ENCODE data around the gene TMEM239. TPM values are rescaled to one million over a fixed set of nuclear protein-coding genes. Genes with fewer than 3 reads are reported as not detected.
"Not testable (repeated sequence)": the region's sequence is repeated elsewhere in the genome, so short reads cannot be mapped to it uniquely, and the experiment has no call there.

Gene TMEM239
- total and polyA plus RNA-seq, 5 donors from 2014 or later: not detected

DNA sequence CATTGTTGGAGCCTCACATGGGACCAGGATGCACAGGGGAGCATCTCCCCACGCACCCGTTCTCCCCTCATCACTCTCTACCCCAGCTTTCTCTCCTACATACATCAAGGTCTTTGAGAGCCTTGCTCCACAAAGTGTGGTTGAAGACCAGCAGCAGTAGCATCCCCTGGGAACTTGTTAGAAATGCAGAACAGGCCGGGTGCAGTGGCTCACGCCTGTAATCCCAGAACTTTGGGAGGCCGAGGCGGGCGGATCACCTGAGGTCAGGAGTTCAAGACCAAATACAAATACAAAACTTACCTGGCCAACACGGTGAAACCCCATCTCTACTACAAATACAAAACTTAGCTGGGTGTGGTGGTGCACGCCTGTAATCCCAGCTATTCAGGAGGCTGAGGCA, 8.2 kb upstream of the TMEM239 start:
- Mint-ChIP-seq H3K4me3 (peak overlapping the region in 1 of 4 donors; percentile 21), H3K27me3 (peaks cover 73% of the 10 kb centered on the region)
- not testable (repeated sequence) for H3K27me3 ChIP-seq (ENCODE audit: control insufficient read depth, insufficient read depth, low read length); H3K4me1 ChIP-seq (ENCODE audit: control insufficient read depth, insufficient read depth, low read length, poor library complexity, severe bottlenecking); H3K27ac Mint-ChIP-seq; H3K36me3 ChIP-seq (ENCODE audit: control insufficient read depth, insufficient read depth, low read length); ATAC-seq (ENCODE audit: low read depth in 2 of 2); H3K4me3 ChIP-seq (ENCODE audit: low read depth, low read length); H3K4me1 Mint-ChIP-seq; DNase-seq; H3K27ac ChIP-seq (ENCODE audit: insufficient read depth, low read length, poor library complexity, severe bottlenecking); H3K9me3 ChIP-seq (ENCODE audit: control insufficient read depth in 2 of 2, low read length in 2 of 2); H3K9me3 Mint-ChIP-seq; H3K36me3 Mint-ChIP-seq

DNA sequence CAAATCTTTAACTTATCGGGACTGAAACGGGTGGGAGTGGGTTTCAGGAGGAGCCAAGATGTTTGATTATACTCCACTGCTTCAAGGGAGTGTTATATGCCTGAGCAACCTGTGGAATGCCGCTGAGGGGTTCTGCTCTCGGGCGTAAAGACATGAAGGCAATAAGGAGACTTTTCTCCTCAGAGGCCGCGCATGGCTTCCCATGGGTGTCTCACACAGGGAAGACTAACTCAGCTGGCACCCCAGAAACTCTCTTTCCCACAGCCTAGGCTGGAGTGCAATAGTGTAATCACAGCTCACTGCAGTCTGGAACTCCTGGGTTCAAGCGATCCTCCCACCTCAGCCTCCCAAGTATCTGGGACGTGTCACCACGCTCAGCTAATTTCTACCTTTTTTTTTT, 6.5 kb upstream of the TMEM239 start:
- peaks cover 70% of the 10 kb centered on the region for H3K27me3 Mint-ChIP-seq

DNA sequence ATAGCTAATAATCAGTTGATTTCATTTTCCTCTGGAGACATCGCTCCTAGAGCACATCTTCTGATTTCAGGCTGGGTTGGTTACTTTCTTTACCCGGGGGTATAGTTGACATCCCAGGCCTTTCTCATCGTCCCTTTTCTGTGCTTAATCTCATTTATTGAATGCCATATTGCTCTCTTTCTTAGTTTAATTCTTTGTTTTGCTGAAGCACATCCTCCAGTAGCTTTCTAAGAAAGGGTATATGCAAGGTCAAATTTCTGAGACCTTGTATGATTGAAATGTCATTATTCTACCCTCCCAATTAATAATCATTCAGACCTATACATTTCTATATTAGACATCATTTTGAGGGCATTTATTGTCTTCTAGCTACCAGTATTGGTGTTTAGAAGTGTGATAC, 4.0 kb upstream of the TMEM239 start:
- Histone ChIP-seq H3K27ac (ENCODE audit: insufficient read depth, low read length, poor library complexity, severe bottlenecking) (no peak overlapping the region), H3K4me1 (ENCODE audit: control insufficient read depth, insufficient read depth, low read length, poor library complexity, severe bottlenecking) (no peaks in the 10 kb centered on the region), H3K36me3 (ENCODE audit: control insufficient read depth, insufficient read depth, low read length) (no peaks in the 10 kb centered on the region), H3K4me3 (ENCODE audit: low read depth, low read length) (no peak overlapping the region), H3K27me3 (ENCODE audit: control insufficient read depth, insufficient read depth, low read length) (peaks cover 5% of the 10 kb centered on the region), H3K9me3 (ENCODE audit: control insufficient read depth in 2 of 2, low read length in 2 of 2) (peaks cover 0 to 9% of the 10 kb centered on the region in 2 experiments)
- peaks cover 61% of the 10 kb centered on the region for H3K27me3 Mint-ChIP-seq
- H3K9me3 Mint-ChIP-seq: peaks cover 0 to 10% (median 0%) of the 10 kb centered on the region in 7 donors
- H3K4me1 Mint-ChIP-seq: peaks cover 0 to 4% (median 0%) of the 10 kb centered on the region in 4 donors
- ATAC-seq (ENCODE audit: low read depth in 2 of 2) (no peak), DNase-seq (no peak)
- no peaks in the 10 kb centered on the region for H3K36me3 Mint-ChIP-seq
- H3K27ac Mint-ChIP-seq: no peak overlapping the region
- no peak overlapping the region for H3K4me3 Mint-ChIP-seq

More for the DNA sequence above, 6.5 kb upstream of the TMEM239 start:
- DNase-seq (no peak), ATAC-seq (ENCODE audit: low read depth in 2 of 2) (no peak)
- Mint-ChIP-seq H3K4me3 (no peak overlapping the region), H3K9me3 (peaks cover 0 to 10% (median 2%) of the 10 kb centered on the region in 7 donors), H3K4me1 (peaks cover 0 to 4% (median 2%) of the 10 kb centered on the region in 4 donors), H3K27ac (no peak overlapping the region), H3K36me3 (no peaks in the 10 kb centered on the region)
- Histone ChIP-seq H3K9me3 (ENCODE audit: control insufficient read depth in 2 of 2, low read length in 2 of 2) (peaks cover 0 to 9% of the 10 kb centered on the region in 2 experiments), H3K4me3 (ENCODE audit: low read depth, low read length) (no peak overlapping the region), H3K36me3 (ENCODE audit: control insufficient read depth, insufficient read depth, low read length) (no peaks in the 10 kb centered on the region), H3K27me3 (ENCODE audit: control insufficient read depth, insufficient read depth, low read length) (peaks cover 5% of the 10 kb centered on the region), H3K27ac (ENCODE audit: insufficient read depth, low read length, poor library complexity, severe bottlenecking) (no peak overlapping the region), H3K4me1 (ENCODE audit: control insufficient read depth, insufficient read depth, low read length, poor library complexity, severe bottlenecking) (no peaks in the 10 kb centered on the region)

DNA sequence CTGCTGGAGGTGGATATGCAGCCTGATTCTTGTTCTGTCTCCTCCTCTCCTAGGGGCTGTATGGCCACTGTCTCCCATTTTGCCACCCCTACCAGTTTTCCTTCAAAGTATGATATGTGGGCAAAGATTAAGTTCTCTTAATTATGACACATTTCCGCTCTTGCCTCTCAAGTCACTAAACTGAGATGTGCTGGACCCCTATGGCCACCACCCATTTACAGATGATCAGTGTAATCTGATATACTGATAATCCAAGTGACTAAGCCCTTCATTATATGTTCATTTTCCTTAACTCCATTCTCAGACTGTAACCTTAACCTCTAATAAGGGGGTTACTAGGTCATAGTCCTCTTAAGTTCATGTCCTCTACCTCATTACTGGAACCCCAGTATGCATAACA, 2.1 kb upstream of the TMEM239 start:
- Histone ChIP-seq H3K9me3 (ENCODE audit: control insufficient read depth in 2 of 2, low read length in 2 of 2) (peaks cover 0 to 9% of the 10 kb centered on the region in 2 experiments), H3K36me3 (ENCODE audit: control insufficient read depth, insufficient read depth, low read length) (no peaks in the 10 kb centered on the region), H3K4me1 (ENCODE audit: control insufficient read depth, insufficient read depth, low read length, poor library complexity, severe bottlenecking) (no peaks in the 10 kb centered on the region), H3K27ac (ENCODE audit: insufficient read depth, low read length, poor library complexity, severe bottlenecking) (no peak overlapping the region), H3K27me3 (ENCODE audit: control insufficient read depth, insufficient read depth, low read length) (peaks cover 8% of the 10 kb centered on the region), H3K4me3 (ENCODE audit: low read depth, low read length) (no peak overlapping the region)
- DNase-seq (no peak), ATAC-seq (ENCODE audit: low read depth in 2 of 2) (no peak)
- Mint-ChIP-seq H3K27me3 (peaks cover 54% of the 10 kb centered on the region), H3K9me3 (peaks cover 0 to 10% (median 2%) of the 10 kb centered on the region in 7 donors), H3K27ac (peak overlapping the region in 1 of 3 donors; percentile 58), H3K4me3 (no peak overlapping the region), H3K4me1 (peaks cover 0 to under 1% (median 0%) of the 10 kb centered on the region in 4 donors), H3K36me3 (no peaks in the 10 kb centered on the region)

DNA sequence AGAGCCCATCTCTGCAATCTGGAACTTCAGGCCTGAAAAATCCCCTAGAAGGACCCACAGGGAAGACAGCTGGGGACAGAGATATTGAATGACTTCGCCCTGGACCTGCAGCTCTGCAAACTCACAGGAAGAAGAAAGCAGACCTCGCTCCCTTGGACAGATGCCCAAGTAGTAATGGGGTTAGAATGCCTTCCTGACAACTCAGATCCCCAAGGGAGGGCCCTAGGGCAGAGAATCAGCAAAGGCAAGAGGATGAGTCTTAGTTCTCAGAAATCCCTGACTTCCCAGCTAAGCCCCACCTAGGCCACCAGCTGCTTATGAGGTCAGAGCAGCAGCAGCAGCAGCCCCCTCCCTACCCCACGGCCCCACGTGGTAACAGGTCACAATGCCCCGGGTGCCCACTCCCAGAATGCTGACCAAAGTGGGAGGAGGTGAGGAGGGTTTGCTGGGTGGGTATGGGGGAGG, 1.5 kb upstream of the TMEM239 start, which contains the start of gene C20orf141:
C20orf141 (plus strand) TSS at position 401 of the 465 bp plus-strand sequence. CDS start 198 bp downstream, outside the sequence.
- Histone ChIP-seq H3K9me3 (ENCODE audit: control insufficient read depth in 2 of 2, low read length in 2 of 2) (peaks cover 0 to 9% of the 10 kb centered on the region in 2 experiments), H3K4me3 (ENCODE audit: low read depth, low read length) (no peak within 1 kb of the TSS), H3K27ac (ENCODE audit: insufficient read depth, low read length, poor library complexity, severe bottlenecking) (no peak within 1 kb of the TSS), H3K4me1 (ENCODE audit: control insufficient read depth, insufficient read depth, low read length, poor library complexity, severe bottlenecking) (no peaks in the 10 kb centered on the region), H3K36me3 (ENCODE audit: control insufficient read depth, insufficient read depth, low read length) (no peaks in the 10 kb centered on the region), H3K27me3 (ENCODE audit: control insufficient read depth, insufficient read depth, low read length) (peaks cover 8% of the 10 kb centered on the region)
- Mint-ChIP-seq H3K27me3 (peaks cover 52% of the 10 kb centered on the region), H3K9me3 (peaks cover 0 to 10% (median 2%) of the 10 kb centered on the region in 7 donors), H3K27ac (peak within 1 kb of the TSS in 2 of 3 donors; percentile 26 to 58), H3K4me3 (peak within 1 kb of the TSS in 1 of 4 donors; percentile 13), H3K4me1 (no peaks in the 10 kb centered on the region), H3K36me3 (no peaks in the 10 kb centered on the region)
- ATAC-seq (ENCODE audit: low read depth in 2 of 2) (no peak), DNase-seq (no peak)

DNA sequence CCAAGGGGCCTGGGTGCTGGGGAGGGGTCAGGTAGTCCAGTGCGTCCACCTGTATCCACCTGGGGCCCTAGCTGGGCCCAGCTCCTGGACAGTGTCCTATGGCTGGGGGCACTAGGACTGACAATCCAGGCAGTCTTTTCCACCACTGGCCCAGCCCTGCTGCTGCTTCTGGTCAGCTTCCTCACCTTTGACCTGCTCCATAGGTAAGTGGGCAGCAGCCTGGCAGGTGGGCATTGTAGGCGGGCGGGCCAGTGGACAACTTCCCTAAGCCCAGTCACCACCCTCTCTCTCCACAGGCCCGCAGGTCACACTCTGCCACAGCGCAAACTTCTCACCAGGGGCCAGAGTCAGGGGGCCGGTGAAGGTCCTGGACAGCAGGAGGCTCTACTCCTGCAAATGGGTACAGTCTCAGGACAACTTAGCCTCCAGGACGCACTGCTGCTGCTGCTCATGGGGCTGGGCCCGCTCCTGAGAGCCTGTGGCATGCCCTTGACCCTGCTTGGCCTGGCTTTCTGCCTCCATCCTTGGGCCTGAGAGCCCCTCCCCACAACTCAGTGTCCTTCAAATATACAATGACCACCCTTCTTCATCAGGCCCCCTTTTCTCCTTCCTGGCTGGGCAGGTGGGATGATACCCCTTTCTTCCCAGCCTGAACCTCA, 793 bp upstream of the TMEM239 start:
- Histone ChIP-seq H3K36me3 (ENCODE audit: control insufficient read depth, insufficient read depth, low read length) (no peaks in the 10 kb centered on the region), H3K4me3 (ENCODE audit: low read depth, low read length) (no peak overlapping the region), H3K4me1 (ENCODE audit: control insufficient read depth, insufficient read depth, low read length, poor library complexity, severe bottlenecking) (no peaks in the 10 kb centered on the region), H3K9me3 (ENCODE audit: control insufficient read depth in 2 of 2, low read length in 2 of 2) (peaks cover 0 to 9% of the 10 kb centered on the region in 2 experiments), H3K27ac (ENCODE audit: insufficient read depth, low read length, poor library complexity, severe bottlenecking) (no peak overlapping the region), H3K27me3 (ENCODE audit: control insufficient read depth, insufficient read depth, low read length) (peaks cover 13% of the 10 kb centered on the region)
- Mint-ChIP-seq H3K27ac (peak overlapping the region in 2 of 3 donors; percentile 26 to 54), H3K36me3 (no peaks in the 10 kb centered on the region), H3K4me1 (peaks cover 0 to 7% (median 4%) of the 10 kb centered on the region in 4 donors), H3K4me3 (peak overlapping the region in 1 of 4 donors; percentile 13), H3K9me3 (peaks cover 0 to 10% (median 2%) of the 10 kb centered on the region in 7 donors), H3K27me3 (peaks cover 58% of the 10 kb centered on the region)
- no peak for DNase-seq
- no peak for ATAC-seq (ENCODE audit: low read depth in 2 of 2)

DNA sequence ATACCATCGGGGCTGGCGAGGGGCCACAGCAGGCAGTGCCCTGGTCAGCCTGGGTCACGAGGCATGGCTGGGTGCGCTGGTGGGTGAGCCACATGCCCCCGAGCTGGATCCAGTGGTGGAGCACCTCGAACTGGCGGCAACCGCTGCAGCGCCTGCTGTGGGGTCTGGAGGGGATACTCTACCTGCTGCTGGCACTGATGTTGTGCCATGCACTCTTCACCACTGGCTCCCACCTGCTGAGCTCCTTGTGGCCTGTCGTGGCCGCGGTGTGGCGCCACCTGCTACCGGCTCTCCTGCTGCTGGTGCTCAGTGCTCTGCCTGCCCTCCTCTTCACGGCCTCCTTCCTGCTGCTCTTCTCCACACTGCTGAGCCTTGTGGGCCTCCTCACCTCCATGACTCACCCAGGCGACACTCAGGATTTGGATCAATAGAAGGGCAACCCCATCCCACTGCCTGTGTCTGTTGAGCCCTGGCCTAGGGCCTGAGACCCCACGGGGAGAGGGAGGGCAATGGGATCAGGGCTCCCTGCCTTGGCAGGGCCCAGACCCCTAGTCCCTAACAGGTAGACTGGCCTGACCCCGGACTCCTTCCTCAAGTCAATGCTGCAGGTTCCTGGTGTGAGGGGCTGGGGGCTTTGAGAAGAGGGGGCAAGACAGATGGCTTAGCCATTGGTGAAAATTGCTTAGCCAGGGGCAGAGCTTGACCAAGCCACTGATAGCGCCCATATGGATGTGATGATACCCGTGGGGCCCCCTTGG, 598 bp downstream of the TMEM239 start:
- H3K9me3 ChIP-seq (ENCODE audit: control insufficient read depth in 2 of 2, low read length in 2 of 2): peaks cover 0 to 8% of the 10 kb centered on the region in 2 experiments
- H3K4me1 Mint-ChIP-seq: peaks cover 0 to 12% (median 6%) of the 10 kb centered on the region in 4 donors
- no peaks in the 10 kb centered on the region for H3K36me3 ChIP-seq (ENCODE audit: control insufficient read depth, insufficient read depth, low read length)
- no peaks in the 10 kb centered on the region for H3K36me3 Mint-ChIP-seq
- H3K27ac ChIP-seq (ENCODE audit: insufficient read depth, low read length, poor library complexity, severe bottlenecking): no peak overlapping the region
- H3K4me3 ChIP-seq (ENCODE audit: low read depth, low read length): no peak overlapping the region
- peaks cover 56% of the 10 kb centered on the region for H3K27me3 Mint-ChIP-seq
- peaks cover 15% of the 10 kb centered on the region for H3K27me3 ChIP-seq (ENCODE audit: control insufficient read depth, insufficient read depth, low read length)
- no peak for ATAC-seq (ENCODE audit: low read depth in 2 of 2)
- H3K4me3 Mint-ChIP-seq: no peak overlapping the region
- H3K4me1 ChIP-seq (ENCODE audit: control insufficient read depth, insufficient read depth, low read length, poor library complexity, severe bottlenecking): peaks cover 8% of the 10 kb centered on the region
- H3K27ac Mint-ChIP-seq: no peak overlapping the region
- no peak for DNase-seq
- peaks cover 0 to 10% (median 2%) of the 10 kb centered on the region in 7 donors for H3K9me3 Mint-ChIP-seq

Data from CD4-positive, CD25-positive, alpha-beta regulatory T cell (primary cell).